ENCODE data around the gene SH3RF3.

DNA sequence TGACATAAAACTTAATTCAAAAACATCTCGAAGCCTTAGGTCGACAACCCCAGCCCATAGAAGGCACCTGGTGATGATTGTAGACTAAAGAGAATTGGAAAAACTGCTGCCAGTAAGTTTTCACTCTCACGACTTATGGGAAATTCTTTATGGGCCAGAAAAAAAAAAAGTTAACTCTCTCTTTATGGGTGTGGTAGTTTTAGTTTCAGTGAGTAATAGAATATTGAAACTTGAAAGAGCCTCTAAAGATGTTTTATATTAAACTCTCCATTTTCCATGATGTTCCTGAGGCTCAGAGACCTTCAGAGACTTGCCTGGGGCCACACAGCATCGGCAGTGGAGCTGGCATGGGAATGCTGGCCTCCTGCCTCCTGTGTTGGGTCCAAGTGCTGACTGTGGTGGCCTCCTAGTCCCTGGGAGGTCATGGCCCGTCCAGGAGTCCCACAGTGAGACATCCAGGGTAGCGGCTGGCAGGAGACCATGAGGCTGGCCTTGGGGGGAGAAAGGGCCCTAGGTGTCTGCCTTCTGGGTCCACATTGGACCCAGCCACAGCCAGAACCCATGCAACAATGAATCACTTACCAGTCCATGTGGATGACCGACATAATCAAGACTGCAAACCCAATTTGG, 325.9 kb downstream of the SH3RF3 start:
- TF ChIP-seq POLR2A (IDR thresholded peaks at IDR 0.05; ENCODE audit: low read depth, low read length) (no peak), SPI1 (IDR thresholded peaks at IDR 0.05; ENCODE audit: low read depth, low read length) (no peak)
